ENCODE results near the gene IL10.

Gene IL10

DNA sequence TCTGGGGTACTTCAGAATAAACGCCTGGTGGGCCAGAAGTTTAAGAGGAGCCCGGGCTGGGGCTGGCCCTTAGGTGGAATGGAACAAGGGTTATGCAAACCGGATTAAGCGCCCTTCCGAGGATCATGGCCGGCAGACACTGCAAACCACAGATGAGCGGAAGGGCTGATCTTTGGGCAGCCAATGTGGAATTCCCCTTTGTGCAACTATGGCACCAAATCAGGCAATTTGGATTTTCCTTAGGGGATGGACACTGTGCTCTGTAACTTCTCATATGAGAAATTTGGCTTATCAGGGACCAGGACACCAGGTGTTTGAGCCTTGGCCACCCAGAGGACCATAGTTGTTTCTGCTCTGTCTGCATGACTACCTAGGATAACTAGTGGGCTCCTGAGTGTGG lies 5.7 kb upstream of the IL10 start:
- DNase-seq (ENCODE audit: insufficient read length, low spot score) (no peak), FAIRE-seq (no peak)
- TF ChIP-seq, protein P1, sequence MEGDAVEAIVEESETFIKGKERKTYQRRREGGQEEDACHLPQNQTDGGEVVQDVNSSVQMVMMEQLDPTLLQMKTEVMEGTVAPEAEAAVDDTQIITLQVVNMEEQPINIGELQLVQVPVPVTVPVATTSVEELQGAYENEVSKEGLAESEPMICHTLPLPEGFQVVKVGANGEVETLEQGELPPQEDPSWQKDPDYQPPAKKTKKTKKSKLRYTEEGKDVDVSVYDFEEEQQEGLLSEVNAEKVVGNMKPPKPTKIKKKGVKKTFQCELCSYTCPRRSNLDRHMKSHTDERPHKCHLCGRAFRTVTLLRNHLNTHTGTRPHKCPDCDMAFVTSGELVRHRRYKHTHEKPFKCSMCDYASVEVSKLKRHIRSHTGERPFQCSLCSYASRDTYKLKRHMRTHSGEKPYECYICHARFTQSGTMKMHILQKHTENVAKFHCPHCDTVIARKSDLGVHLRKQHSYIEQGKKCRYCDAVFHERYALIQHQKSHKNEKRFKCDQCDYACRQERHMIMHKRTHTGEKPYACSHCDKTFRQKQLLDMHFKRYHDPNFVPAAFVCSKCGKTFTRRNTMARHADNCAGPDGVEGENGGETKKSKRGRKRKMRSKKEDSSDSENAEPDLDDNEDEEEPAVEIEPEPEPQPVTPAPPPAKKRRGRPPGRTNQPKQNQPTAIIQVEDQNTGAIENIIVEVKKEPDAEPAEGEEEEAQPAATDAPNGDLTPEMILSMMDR (IDR thresholded peaks at IDR 0.05; ENCODE audit: insufficient read depth, missing control alignments) = no peak

DNA sequence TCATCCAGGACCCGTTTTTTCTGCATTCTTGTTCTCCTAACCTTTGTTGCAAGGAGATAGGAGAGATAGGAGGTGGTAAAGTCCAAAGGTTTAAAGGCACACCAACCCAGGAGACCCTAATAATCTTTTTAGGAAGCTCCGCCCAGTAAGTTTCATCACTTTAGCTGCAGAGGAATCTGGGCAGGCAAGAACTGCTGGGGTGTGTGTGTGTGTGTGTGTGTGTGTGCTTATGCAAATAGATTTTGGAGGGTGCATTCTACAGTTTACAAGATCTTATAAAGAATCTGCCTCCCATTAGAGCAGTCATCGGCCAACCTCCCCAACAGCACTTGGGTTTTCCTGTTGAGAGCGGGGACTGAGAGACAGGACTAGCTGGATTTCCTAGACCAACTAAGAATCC lies 3.9 kb upstream of the IL10 start:
- TF ChIP-seq, protein P1 (IDR thresholded peaks at IDR 0.05; ENCODE audit: insufficient read depth, missing control alignments) = no peak
- no peak for FAIRE-seq
- DNase-seq (ENCODE audit: insufficient read length, low spot score) = no peak

DNA sequence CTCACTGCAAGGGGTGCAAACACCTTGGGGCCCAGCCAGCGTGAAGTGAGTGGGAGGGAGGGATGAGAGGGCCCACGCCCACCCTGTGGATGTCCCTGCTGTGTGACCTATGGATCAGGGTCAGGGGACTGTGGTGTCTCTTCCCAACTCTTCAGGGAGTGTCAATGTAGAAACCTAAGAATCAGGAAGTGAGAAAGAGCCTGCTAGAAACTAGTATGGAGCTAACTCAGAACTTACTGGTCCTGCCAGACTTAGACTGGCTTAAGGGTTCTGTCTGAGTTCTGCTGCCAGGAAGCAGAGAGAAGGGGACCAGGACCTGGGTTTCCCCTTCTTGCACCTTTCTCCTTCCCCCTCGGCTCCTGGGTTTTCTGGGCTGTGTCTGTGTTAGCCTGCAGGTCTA lies 1.8 kb upstream of the IL10 start:
- TF ChIP-seq, protein P1 (IDR thresholded peaks at IDR 0.05; ENCODE audit: insufficient read depth, missing control alignments) = no peak

DNA sequence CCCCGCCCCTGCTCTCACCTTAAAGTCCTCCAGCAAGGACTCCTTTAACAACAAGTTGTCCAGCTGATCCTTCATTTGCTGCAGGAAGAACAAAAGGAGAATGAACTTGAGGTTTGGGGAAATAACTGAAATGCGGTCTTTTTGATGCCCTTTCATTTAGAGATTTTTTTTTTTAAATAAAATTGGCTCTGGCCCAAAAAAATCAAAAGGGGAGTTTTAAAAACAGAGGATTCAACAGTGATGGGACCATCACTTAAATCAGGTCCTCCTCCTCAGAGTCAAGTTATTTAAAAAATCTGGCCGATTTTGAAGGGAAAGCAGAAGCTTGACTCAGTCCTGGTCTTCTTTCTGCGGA lies 979 bp downstream of the IL10 start:
- FAIRE-seq = no peak
- TF ChIP-seq, protein P1 (IDR thresholded peaks at IDR 0.05; ENCODE audit: insufficient read depth, missing control alignments) = no peak
- DNase-seq (ENCODE audit: insufficient read length, low spot score) = no peak

More for the DNA sequence above, 1.8 kb upstream of the IL10 start:
- DNase-seq (ENCODE audit: insufficient read length, low spot score) (no peak), FAIRE-seq (no peak)

DNA sequence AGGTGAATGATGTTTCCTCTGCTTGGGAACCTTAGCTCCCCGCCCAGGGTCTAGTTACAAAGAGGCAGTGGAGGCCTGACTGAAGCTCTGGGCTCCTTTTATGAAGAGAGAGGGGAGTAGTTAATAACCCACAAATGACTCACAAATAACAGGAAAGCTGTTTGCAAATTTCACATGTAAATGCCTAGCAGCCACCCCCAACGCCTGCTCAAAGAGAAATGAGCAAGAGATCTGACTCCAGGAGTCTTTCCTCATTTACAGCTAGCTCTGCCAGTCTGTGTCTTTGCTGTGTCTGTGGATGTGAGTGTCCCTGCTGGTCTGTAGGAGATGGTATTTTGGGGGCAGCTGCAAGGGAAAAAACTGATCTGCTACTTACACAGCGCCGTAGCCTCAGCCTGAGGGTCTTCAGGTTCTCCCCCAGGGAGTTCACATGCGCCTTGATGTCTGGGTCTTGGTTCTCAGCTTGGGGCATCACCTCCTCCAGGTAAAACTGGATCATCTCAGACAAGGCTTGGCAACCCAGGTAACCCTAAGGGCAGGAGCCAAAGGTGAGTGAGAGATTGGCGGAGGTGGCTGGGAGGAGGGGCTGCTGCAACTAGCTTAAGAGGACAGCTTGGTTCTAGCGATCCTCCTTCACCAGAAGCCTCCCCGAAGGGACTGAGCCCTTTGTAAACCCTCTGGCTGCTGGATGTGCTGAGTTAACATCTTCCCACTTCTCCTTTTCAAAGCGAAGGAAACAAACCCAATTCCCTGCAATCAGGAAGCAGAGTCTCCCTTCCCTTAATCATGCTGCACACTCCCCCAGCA lies 1.6 kb downstream of the IL10 start, which contains the start of gene IL19:
Gene IL19, plus strand, starts transcription at position 243 of the 807 bp plus-strand sequence. CDS start 65,890 bp downstream, outside the sequence.
- FAIRE-seq (no peak), DNase-seq (ENCODE audit: insufficient read length, low spot score) (no peak)
- TF ChIP-seq, protein P1 (IDR thresholded peaks at IDR 0.05; ENCODE audit: insufficient read depth, missing control alignments) = no peak

DNA sequence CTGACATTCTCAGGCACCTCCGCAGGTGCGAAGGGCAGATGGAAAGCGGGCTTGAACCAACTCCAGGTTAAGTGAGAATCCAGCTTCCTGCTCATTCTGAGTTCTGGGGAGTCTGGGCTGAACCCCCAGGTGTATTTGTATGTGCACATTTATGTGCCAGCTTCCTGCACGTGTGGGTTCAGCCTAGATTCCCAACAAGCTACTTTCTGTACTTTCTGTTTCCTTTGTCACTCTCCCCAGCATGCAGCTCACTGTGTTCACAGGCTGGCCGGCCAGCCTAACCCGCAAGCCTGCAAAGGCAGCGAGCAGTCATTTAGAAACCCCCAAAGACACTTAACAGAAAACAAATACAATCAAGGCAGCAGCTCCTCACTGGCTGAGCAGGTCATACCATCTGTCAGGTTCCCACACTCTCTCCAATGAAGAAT lies 3.0 kb downstream of the IL10 start:
- TF ChIP-seq, protein P1 (IDR thresholded peaks at IDR 0.05; ENCODE audit: insufficient read depth, missing control alignments) = no peak
- no peak for FAIRE-seq
- no peak for DNase-seq (ENCODE audit: insufficient read length, low spot score)

Measured in D721Med (cell line).